Prostate gland (tissue), 2 donors: Measurements from ENCODE around the gene CHADL. TPM values are rescaled to one million over a fixed set of nuclear protein-coding genes. Genes with fewer than 3 reads are reported as not detected.

ENCODE experiments used
- DNase-seq: peaks from one replicate; pipeline ENCODE4 v3.0.0-alpha.2; 2019; ENCODE audit warnings: low spot score
- H3K27ac ChIP-seq, 2 donors: fragments of 200-600 bp; sonication (generic); 2 replicates each; pipeline ENCODE4 v1.5.1; 2017 to 2019
- H3K27me3 ChIP-seq: fragments of 200-600 bp; sonication (generic); replicated peaks from 2 replicates; pipeline ENCODE4 v1.5.1; 2019; ENCODE audit not compliant: insufficient read depth
- H3K36me3 ChIP-seq, 2 donors: fragments of 200-600 bp; sonication (generic); 1 replicate in 1 of 2; 2 replicates in 1 of 2; pipeline versions ENCODE4 v1.5.1 to v1.8.1; 2017 to 2019
- H3K4me1 ChIP-seq: fragments of 200-600 bp; sonication (generic); replicated peaks from 2 replicates; pipeline ENCODE4 v1.5.1; 2019
- H3K4me3 ChIP-seq, 2 donors: fragments of 200-600 bp; sonication (generic); 2 replicates each; pipeline ENCODE4 v1.5.1; 2017 to 2019
- H3K9me3 ChIP-seq: fragments of 200-600 bp; sonication (generic); 2 replicates; pipeline ENCODE4 v1.5.1; 2017
- CTCF ChIP-seq, 4 experiments: fragments of 200-600 bp in 2 of 4; fragments of 450-650 bp in 2 of 4; sonication (generic) in 2 of 4; IDR thresholded peaks; 1 replicate in 3 of 4; 2 replicates in 1 of 4; pipeline ENCODE4 v1.5.1; 2016 to 2019; ENCODE audit warnings: antibody characterized with exemption in 4 of 4, mild to moderate bottlenecking in 2 of 4, moderate library complexity in 2 of 4
- POLR2A ChIP-seq: fragments of 450-650 bp; IDR thresholded peaks from one replicate; pipeline ENCODE4 v1.6.1; 2016; ENCODE audit warnings: antibody characterized with exemption, mild to moderate bottlenecking
- POLR2AphosphoS5 ChIP-seq: sonication (generic); formaldehyde crosslinking; IDR thresholded peaks from one replicate; pipeline ENCODE4 v1.6.1; 2017; ENCODE audit warnings: antibody characterized with exemption
- WGBS: methylation state at CpG from one replicate; pipeline ENCODE4 v1.1.5; 2018; 5-methylcytosine and 5-hydroxymethylcytosine counted together
- intact Hi-C: fragments of 100-400 bp; cut with DNase I; formaldehyde crosslinking; loops from one replicate; pipeline ENCODE4 v1.14.2; 2022
- total RNA-seq, 2 donors: library from RNA; depleted of rRNA; stranded (reverse); fragments of >200 nt; gene quantifications; one replicate each; pipeline ENCODE4 v1.1.0, GENCODE V29; 2016

The CHADL gene
- total RNA-seq, 2 donors from 2014 or later, result 8.2 to 19.0 TPM

GRCh38 chr22:41217553-41218157 is 23.1 kb downstream of the CHADL start:
- Histone ChIP-seq H3K36me3 (peaks cover 0 to 3% of the 10 kb centered on the region in 2 donors), H3K4me1 (no peaks in the 10 kb centered on the region), H3K27me3 (no peaks in the 10 kb centered on the region), H3K27ac (peak overlapping the region; percentile 56 to 61), H3K9me3 (no peaks in the 10 kb centered on the region), H3K4me3 (no peak overlapping the region)
- TF ChIP-seq CTCF (IDR thresholded peaks at IDR 0.05), result no peak
- peak; percentile 2 for TF ChIP-seq POLR2AphosphoS5
- TF ChIP-seq POLR2A, result peak; percentile 16
- 32% methylated on average over 16 of the region's 16 CpGs for WGBS
- intact Hi-C loops, result no loop called here
- peak; percentile 20 for DNase-seq

- Histone ChIP-seq H3K4me1 (no peaks in the 10 kb centered on the region), H3K36me3 (peaks cover 0 to 3% of the 10 kb centered on the region in 2 donors), H3K27me3 (no peaks in the 10 kb centered on the region), H3K4me3 (no peak overlapping the region), H3K27ac (peak overlapping the region; percentile 56 to 61), H3K9me3 (no peaks in the 10 kb centered on the region)
- intact Hi-C loops, result no loop called here
- no peak for TF ChIP-seq CTCF (IDR thresholded peaks at IDR 0.05)
- no peak for TF ChIP-seq POLR2AphosphoS5
- TF ChIP-seq POLR2A, result no peak
- WGBS, result 59% methylated on average over 11 of the region's 13 CpGs
- no peak for DNase-seq
These were observed 23.7 kb downstream of the CHADL start for GRCh38 chr22:41216984-41217383.

GRCh38 chr22:41215926-41216325 is 24.8 kb downstream of the CHADL start:
- no peak for DNase-seq
- Histone ChIP-seq H3K4me1 (no peaks in the 10 kb centered on the region), H3K27me3 (no peaks in the 10 kb centered on the region), H3K27ac (no peak overlapping the region), H3K36me3 (peaks cover 0 to 2% of the 10 kb centered on the region in 2 donors), H3K9me3 (no peaks in the 10 kb centered on the region), H3K4me3 (no peak overlapping the region)
- no peak for TF ChIP-seq POLR2A
- TF ChIP-seq CTCF (IDR thresholded peaks at IDR 0.05), result no peak
- TF ChIP-seq POLR2AphosphoS5, result no peak
- intact Hi-C loops, result no loop called here
- 98% methylated on average over 7 of the region's 7 CpGs for WGBS

- no peaks in the 10 kb centered on the region for H3K9me3 ChIP-seq
- no peak overlapping the region for H3K27ac ChIP-seq
- H3K36me3 ChIP-seq, result peaks cover 0 to 3% of the 10 kb centered on the region in 2 donors
- TF ChIP-seq POLR2AphosphoS5 (no peak), POLR2A (no peak), CTCF (IDR thresholded peaks at IDR 0.05) (no peak)
- no peaks in the 10 kb centered on the region for H3K27me3 ChIP-seq
- no peaks in the 10 kb centered on the region for H3K4me1 ChIP-seq
- H3K4me3 ChIP-seq, result no peak overlapping the region
- intact Hi-C loops, result no loop called here
- 99% methylated on average over 10 of the region's 10 CpGs for WGBS
- DNase-seq, result no peak
These were observed 25.3 kb downstream of the CHADL start for GRCh38 chr22:41215409-41215808.

- Histone ChIP-seq H3K36me3 (peaks cover 0 to 5% of the 10 kb centered on the region in 2 donors), H3K27ac (no peak overlapping the region), H3K27me3 (no peaks in the 10 kb centered on the region), H3K4me1 (no peaks in the 10 kb centered on the region), H3K9me3 (no peaks in the 10 kb centered on the region), H3K4me3 (no peak overlapping the region)
- intact Hi-C loops, result no loop called here
- DNase-seq, result no peak
- 86% methylated on average over 9 of the region's 9 CpGs for WGBS
- TF ChIP-seq POLR2AphosphoS5, result no peak
- no peak for TF ChIP-seq CTCF (IDR thresholded peaks at IDR 0.05)
- no peak for TF ChIP-seq POLR2A
These were observed 34.0 kb downstream of the CHADL start for GRCh38 chr22:41206719-41207118.
